ENCODE measurements around the gene TSACC.

DNA sequence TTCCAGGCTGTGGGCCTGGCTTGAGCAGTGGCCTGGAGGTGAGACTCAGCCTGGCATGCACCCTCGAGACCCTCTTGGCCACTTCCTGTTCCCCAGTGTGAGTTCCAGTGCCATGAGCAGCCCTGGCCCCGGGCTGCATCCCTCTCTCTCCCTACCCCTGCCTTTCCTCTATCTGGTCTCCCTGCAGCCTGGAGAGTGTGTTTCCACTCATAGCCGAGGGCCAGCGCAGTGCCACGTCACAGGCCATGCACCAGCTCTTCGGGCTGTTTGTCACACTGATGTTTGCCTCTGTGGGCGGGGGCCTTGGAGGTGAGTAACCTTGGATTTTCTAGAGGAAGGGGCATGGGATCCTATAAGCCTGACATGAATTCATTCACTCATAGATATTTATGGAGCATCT, 44.2 kb downstream of the TSACC start:
- TF ChIP-seq, protein P1, sequence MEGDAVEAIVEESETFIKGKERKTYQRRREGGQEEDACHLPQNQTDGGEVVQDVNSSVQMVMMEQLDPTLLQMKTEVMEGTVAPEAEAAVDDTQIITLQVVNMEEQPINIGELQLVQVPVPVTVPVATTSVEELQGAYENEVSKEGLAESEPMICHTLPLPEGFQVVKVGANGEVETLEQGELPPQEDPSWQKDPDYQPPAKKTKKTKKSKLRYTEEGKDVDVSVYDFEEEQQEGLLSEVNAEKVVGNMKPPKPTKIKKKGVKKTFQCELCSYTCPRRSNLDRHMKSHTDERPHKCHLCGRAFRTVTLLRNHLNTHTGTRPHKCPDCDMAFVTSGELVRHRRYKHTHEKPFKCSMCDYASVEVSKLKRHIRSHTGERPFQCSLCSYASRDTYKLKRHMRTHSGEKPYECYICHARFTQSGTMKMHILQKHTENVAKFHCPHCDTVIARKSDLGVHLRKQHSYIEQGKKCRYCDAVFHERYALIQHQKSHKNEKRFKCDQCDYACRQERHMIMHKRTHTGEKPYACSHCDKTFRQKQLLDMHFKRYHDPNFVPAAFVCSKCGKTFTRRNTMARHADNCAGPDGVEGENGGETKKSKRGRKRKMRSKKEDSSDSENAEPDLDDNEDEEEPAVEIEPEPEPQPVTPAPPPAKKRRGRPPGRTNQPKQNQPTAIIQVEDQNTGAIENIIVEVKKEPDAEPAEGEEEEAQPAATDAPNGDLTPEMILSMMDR (IDR thresholded peaks at IDR 0.05; ENCODE audit: low read depth, low read length, poor library complexity, severe bottlenecking) = no peak
- no peak for TF ChIP-seq EZH2phosphoT487 (IDR thresholded peaks at IDR 0.05; ENCODE audit: borderline replicate concordance, low read length)
